BLaER1 treated with 17β-estradiol and CSF1 and Interleukin-3, amounts not matched to agents 10 nM and 100 nM (cell line): ENCODE data around the gene S1PR2.
"Not testable (repeated sequence)": the region's sequence is repeated elsewhere in the genome, so short reads cannot be mapped to it uniquely, and the experiment has no call there.

ENCODE experiments used
- H3K27ac ChIP-seq, 11 experiments: shearing (Covaris generic); formaldehyde crosslinking; 2 replicates each; pipeline ENCODE4 v1.8.1; 2022
- H3K27me3 ChIP-seq, 11 experiments: shearing (Covaris generic); formaldehyde crosslinking; 2 replicates each; pipeline ENCODE4 v1.8.1; 2022
- H3K36me3 ChIP-seq, 11 experiments: shearing (Covaris generic); formaldehyde crosslinking; 2 replicates each; pipeline ENCODE4 v1.8.1; 2022
- H3K4me1 ChIP-seq, 10 experiments: shearing (Covaris generic); formaldehyde crosslinking; 2 replicates each; pipeline ENCODE4 v1.8.1; 2022
- H3K4me2 ChIP-seq, 11 experiments: shearing (Covaris generic); formaldehyde crosslinking; 2 replicates each; pipeline ENCODE4 v1.8.1; 2022
- H3K4me3 ChIP-seq, 10 experiments: shearing (Covaris generic); formaldehyde crosslinking; 2 replicates each; pipeline ENCODE4 v1.8.1; 2022
- H3K9ac ChIP-seq, 11 experiments: shearing (Covaris generic); formaldehyde crosslinking; 2 replicates each; pipeline ENCODE4 v1.8.1; 2022
- H3K9me3 ChIP-seq, 11 experiments: shearing (Covaris generic); formaldehyde crosslinking; replicated peaks in 1 of 11; 2 replicates each; pipeline ENCODE4 v1.8.1; 2022
- H4K20me1 ChIP-seq, 11 experiments: shearing (Covaris generic); formaldehyde crosslinking; 2 replicates each; pipeline ENCODE4 v1.8.1; 2022
- Cebpa-rat ChIP-seq, 11 experiments: shearing (Covaris generic); IDR thresholded peaks; 2 replicates each; pipeline ENCODE4 v1.8.1; 2022

Gene S1PR2

GRCh38 chr19:10189616-10190015, 41.5 kb downstream of the S1PR2 start:
- Histone ChIP-seq H3K36me3 (peaks cover 67 to 92% (median 82%) of the 10 kb centered on the region in 11 experiments), H3K9ac (peak overlapping the region in 2 of 11 experiments; percentile 4 to 35; a peak in 3 of 22 replicates), H3K4me1 (peaks cover 70 to 85% (median 80%) of the 10 kb centered on the region in 10 experiments), H3K27me3 (no peaks in the 10 kb centered on the region), H3K4me2 (peak overlapping the region; percentile 1 to 94 (median 48); a peak in 15 of 22 replicates), H3K4me3 (no peak overlapping the region), H3K9me3 (no peaks in the 10 kb centered on the region), H3K27ac (no peak overlapping the region), H4K20me1 (peaks cover 42 to 98% (median 96%) of the 10 kb centered on the region in 11 experiments; a peak in 21 of 22 replicates)
- no peak for TF ChIP-seq Cebpa-rat (IDR thresholded peaks at IDR 0.05)

GRCh38 chr19:10187315-10187714, 43.8 kb downstream of the S1PR2 start:
- peak overlapping the region in 6 of 11 experiments; percentile 0 to 42 (median 10); a peak in 8 of 22 replicates for H3K27ac ChIP-seq
- peaks cover 70 to 100% (median 92%) of the 10 kb centered on the region in 11 experiments for H3K36me3 ChIP-seq
- peaks cover 46 to 100% (median 99%) of the 10 kb centered on the region in 11 experiments; a peak in 21 of 22 replicates for H4K20me1 ChIP-seq
- H3K9me3 ChIP-seq, result no peaks in the 10 kb centered on the region
- H3K4me2 ChIP-seq, result peak overlapping the region; percentile 13 to 76 (median 64)
- peak overlapping the region in 9 of 11 experiments; percentile 2 to 50 (median 44); a peak in 14 of 22 replicates for H3K9ac ChIP-seq
- TF ChIP-seq Cebpa-rat (IDR thresholded peaks at IDR 0.05), result no peak
- H3K27me3 ChIP-seq, result no peaks in the 10 kb centered on the region
- H3K4me3 ChIP-seq, result peak overlapping the region in 1 of 10 experiments; percentile 10; a peak in 1 of 20 replicates
- H3K4me1 ChIP-seq, result peaks cover 58 to 73% (median 66%) of the 10 kb centered on the region in 10 experiments

DNA sequence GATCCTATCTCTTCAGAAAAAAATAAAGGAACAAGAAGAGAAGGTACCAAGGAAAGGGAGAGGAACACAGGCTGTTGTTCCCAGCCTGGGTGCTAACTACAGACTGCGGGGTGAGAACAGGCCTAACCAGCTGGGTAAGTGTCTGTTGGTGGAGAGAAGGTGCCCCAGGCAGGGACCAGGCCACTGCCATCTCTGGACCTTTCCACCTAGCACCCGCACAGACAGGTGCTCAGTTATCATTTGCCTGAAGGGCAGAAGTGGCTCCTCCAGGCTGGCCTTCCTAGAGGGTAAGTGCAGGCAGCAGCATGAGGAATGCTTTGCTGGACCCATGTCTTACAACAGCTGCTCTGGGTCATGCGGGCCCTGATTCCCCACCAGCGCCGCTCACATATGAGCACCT, 46.5 kb downstream of the S1PR2 start:
- Histone ChIP-seq H3K4me1 (peaks cover 36 to 49% (median 42%) of the 10 kb centered on the region in 10 experiments), H3K4me3 (no peak overlapping the region), H4K20me1 (peaks cover 35 to 99% (median 97%) of the 10 kb centered on the region in 11 experiments; a peak in 21 of 22 replicates), H3K27ac (0 out of 22 replicates have a peak overlapping the region, but pooled peaks of 1 of the 11 experiments have one; percentile 10), H3K9me3 (no peaks in the 10 kb centered on the region), H3K9ac (peak overlapping the region in 4 of 11 experiments; percentile 14 to 37 (median 15); a peak in 4 of 22 replicates), H3K4me2 (no peak overlapping the region), H3K27me3 (no peaks in the 10 kb centered on the region), H3K36me3 (peaks cover 68 to 100% (median 90%) of the 10 kb centered on the region in 11 experiments)
- TF ChIP-seq Cebpa-rat (IDR thresholded peaks at IDR 0.05), result no peak

GRCh38 chr19:10183926-10184325, 47.2 kb downstream of the S1PR2 start:
- H3K27me3 ChIP-seq, result no peaks in the 10 kb centered on the region
- H3K9ac ChIP-seq, result peak overlapping the region in 2 of 11 experiments; percentile 15 to 37; a peak in 4 of 22 replicates
- no peak overlapping the region for H3K4me3 ChIP-seq
- H4K20me1 ChIP-seq, result peaks cover 31 to 98% (median 95%) of the 10 kb centered on the region in 11 experiments; a peak in 21 of 22 replicates
- H3K4me1 ChIP-seq, result peaks cover 29 to 42% (median 36%) of the 10 kb centered on the region in 10 experiments
- H3K9me3 ChIP-seq, result no peaks in the 10 kb centered on the region
- H3K36me3 ChIP-seq, result peaks cover 71 to 100% (median 91%) of the 10 kb centered on the region in 11 experiments
- H3K27ac ChIP-seq, result peak overlapping the region in 1 of 11 experiments; percentile 10; a peak in 1 of 22 replicates
- H3K4me2 ChIP-seq, result no peak overlapping the region
- TF ChIP-seq Cebpa-rat (IDR thresholded peaks at IDR 0.05), result peak in 1 of 11 experiments; percentile 37; a peak in 1 of 22 replicates

GRCh38 chr19:10182847-10183246, 48.3 kb downstream of the S1PR2 start:
- H3K4me2 ChIP-seq, result no peak overlapping the region
- no peak overlapping the region for H3K4me3 ChIP-seq
- no peak overlapping the region for H3K9ac ChIP-seq
- no peaks in the 10 kb centered on the region for H3K27me3 ChIP-seq
- no peak overlapping the region for H3K27ac ChIP-seq
- peaks cover 21 to 98% (median 90%) of the 10 kb centered on the region in 11 experiments; a peak in 21 of 22 replicates for H4K20me1 ChIP-seq
- H3K9me3 ChIP-seq, result no peaks in the 10 kb centered on the region
- H3K36me3 ChIP-seq, result peaks cover 73 to 100% (median 91%) of the 10 kb centered on the region in 11 experiments
- TF ChIP-seq Cebpa-rat (IDR thresholded peaks at IDR 0.05), result no peak
- H3K4me1 ChIP-seq, result peaks cover 18 to 31% (median 25%) of the 10 kb centered on the region in 10 experiments

GRCh38 chr19:10182076-10182475, 49.1 kb downstream of the S1PR2 start:
- Histone ChIP-seq H3K4me1 (peaks cover 11 to 25% (median 17%) of the 10 kb centered on the region in 10 experiments), H3K4me2 (peak overlapping the region in 1 of 11 experiments; percentile 31; a peak in 1 of 22 replicates), H3K4me3 (no peak overlapping the region), H3K27me3 (no peaks in the 10 kb centered on the region), H3K9ac (peak overlapping the region in 1 of 11 experiments; percentile 47; a peak in 1 of 22 replicates), H3K9me3 (no peaks in the 10 kb centered on the region), H3K27ac (peak overlapping the region in 2 of 11 experiments; percentile 26 to 36; a peak in 2 of 22 replicates), H4K20me1 (peaks cover 14 to 98% (median 89%) of the 10 kb centered on the region in 11 experiments; a peak in 21 of 22 replicates), H3K36me3 (peaks cover 76 to 100% (median 92%) of the 10 kb centered on the region in 11 experiments)
- no peak for TF ChIP-seq Cebpa-rat (IDR thresholded peaks at IDR 0.05)

DNA sequence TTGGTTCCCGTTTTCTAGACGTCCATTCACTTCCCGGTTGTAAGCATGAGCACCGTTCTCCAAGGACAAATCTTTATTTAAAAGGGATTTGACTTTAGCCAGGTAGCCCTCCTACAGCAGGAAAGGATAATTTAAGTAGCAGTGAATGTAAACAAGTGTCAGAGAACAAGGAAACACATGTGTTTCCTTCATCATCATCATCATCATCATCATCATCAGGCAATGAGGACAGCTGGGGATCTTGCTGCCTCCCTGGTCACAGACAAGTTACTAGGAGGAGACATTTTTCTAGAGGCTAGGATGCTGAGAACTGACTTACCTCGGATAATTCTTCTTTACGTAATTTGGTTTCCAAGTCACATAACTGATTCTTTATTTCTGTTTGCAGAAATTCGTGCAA, 50.7 kb downstream of the S1PR2 start:
- Histone ChIP-seq H4K20me1 (peaks cover 12 to 98% (median 82%) of the 10 kb centered on the region in 11 experiments; a peak in 21 of 22 replicates), H3K27me3 (no peaks in the 10 kb centered on the region), H3K9ac (no peak overlapping the region), H3K4me1 (peaks cover 0 to 11% (median 1%) of the 10 kb centered on the region in 10 experiments; a peak in 8 of 20 replicates), H3K4me3 (no peak overlapping the region), H3K36me3 (peaks cover 79 to 100% (median 94%) of the 10 kb centered on the region in 11 experiments), H3K4me2 (no peak overlapping the region), H3K27ac (no peak overlapping the region), H3K9me3 (no peaks in the 10 kb centered on the region)
- no peak for TF ChIP-seq Cebpa-rat (IDR thresholded peaks at IDR 0.05)

DNA sequence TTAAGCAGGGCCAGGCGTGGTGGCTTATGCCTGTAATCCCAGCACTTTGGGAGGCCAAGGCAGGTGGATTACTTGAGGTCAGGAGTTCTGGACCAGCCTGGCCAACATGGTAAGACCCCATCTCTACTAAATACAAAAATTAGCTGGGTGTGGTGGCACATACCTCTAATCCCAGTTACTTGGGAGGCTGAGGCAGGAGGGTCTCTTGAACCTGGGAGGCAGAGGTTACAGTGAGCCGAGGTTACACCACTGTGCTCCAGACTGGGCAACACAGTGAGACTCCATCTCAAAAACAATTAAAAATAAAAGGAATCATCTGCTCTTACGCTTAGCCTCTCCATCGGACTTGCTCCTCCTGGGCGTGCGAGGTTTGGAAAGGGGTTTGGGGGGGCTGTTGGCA, 51.1 kb downstream of the S1PR2 start:
- not testable (repeated sequence) for H3K4me2 ChIP-seq

DNA sequence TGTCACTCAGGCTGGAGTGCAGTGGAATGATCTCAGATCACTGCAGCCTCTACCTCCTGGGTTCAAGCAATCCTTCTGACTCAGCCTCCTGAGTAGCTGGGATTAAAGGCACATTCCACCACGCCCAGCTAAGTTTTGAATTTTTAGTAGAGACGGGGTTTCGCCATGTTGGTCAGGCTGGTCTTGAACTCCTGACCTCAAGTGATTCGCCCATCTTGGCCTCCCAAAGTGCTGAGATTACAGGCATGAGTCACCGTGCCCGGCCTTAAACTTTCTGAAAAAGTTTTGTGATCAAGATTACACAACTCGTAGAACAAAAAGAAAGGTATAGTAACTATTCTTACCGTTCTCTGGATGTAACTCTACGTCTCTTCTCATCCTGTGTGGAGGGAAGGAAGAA, 57.6 kb downstream of the S1PR2 start:
- Histone ChIP-seq H3K4me3 (no peak overlapping the region), H3K27ac (peak overlapping the region in 4 of 11 experiments; percentile 14 to 63 (median 48); a peak in 6 of 22 replicates), H3K9ac (peak overlapping the region in 3 of 11 experiments; percentile 25 to 53 (median 48); a peak in 5 of 22 replicates), H3K9me3 (no peaks in the 10 kb centered on the region), H3K4me1 (peaks cover 0 to 25% (median 4%) of the 10 kb centered on the region in 10 experiments; a peak in 11 of 20 replicates), H3K27me3 (no peaks in the 10 kb centered on the region), H4K20me1 (peaks cover 0 to 77% (median 47%) of the 10 kb centered on the region in 11 experiments; a peak in 15 of 22 replicates), H3K36me3 (peaks cover 99 to 100% (median 100%) of the 10 kb centered on the region in 11 experiments), H3K4me2 (peak overlapping the region in 3 of 11 experiments; percentile 16 to 38 (median 30); a peak in 3 of 22 replicates)
- no peak for TF ChIP-seq Cebpa-rat (IDR thresholded peaks at IDR 0.05)

More for the DNA sequence above, 51.1 kb downstream of the S1PR2 start:
- not testable (repeated sequence) for H3K9me3 ChIP-seq, H3K9ac ChIP-seq, H3K27ac ChIP-seq, H3K4me3 ChIP-seq, H3K27me3 ChIP-seq
- Histone ChIP-seq H4K20me1 (peaks cover 12 to 98% (median 80%) of the 10 kb centered on the region in 11 experiments; a peak in 21 of 22 replicates), H3K36me3 (peaks cover 82 to 100% (median 95%) of the 10 kb centered on the region in 11 experiments), H3K4me1 (peaks cover 0 to 11% (median 0%) of the 10 kb centered on the region in 10 experiments; a peak in 6 of 20 replicates)
